HepG2 (cell line): ENCODE results near the gene ANTXR1. TPM values are rescaled to one million over a fixed set of nuclear protein-coding genes. Genes with fewer than 3 reads are reported as not detected.

Experiments
- HOXA3 ChIP-seq: sonication (generic); formaldehyde crosslinking; IDR thresholded peaks from 2 replicates; pipeline ENCODE4 v1.5.0; 2020; ENCODE audit warnings: missing genetic modification reagents
- HOXA5 ChIP-seq: sonication (generic); formaldehyde crosslinking; IDR thresholded peaks from 2 replicates; pipeline ENCODE4 v1.4.0; 2020; ENCODE audit warnings: missing genetic modification reagents
- KDM5A ChIP-seq: fragments of 200-600 bp; sonication (generic); IDR thresholded peaks from 2 replicates; pipeline ENCODE4 v1.7.0; 2018; ENCODE audit warnings: antibody characterized with exemption, mild to moderate bottlenecking, low read length, borderline replicate concordance
- MTF2 ChIP-seq: sonication (generic); formaldehyde crosslinking; IDR thresholded peaks from 2 replicates; pipeline ENCODE4 v1.5.0; 2020; ENCODE audit warnings: missing genetic modification reagents, borderline replicate concordance
- NFIC ChIP-seq: IDR thresholded peaks from 2 replicates; pipeline ENCODE4 v1.6.1; 2012; ENCODE audit warnings: mild to moderate bottlenecking, low read length, inconsistent platforms
- NR1H2 ChIP-seq: sonication (generic); formaldehyde crosslinking; IDR thresholded peaks from 2 replicates; pipeline ENCODE4 v1.8.1; 2022; ENCODE audit warnings: low read depth, missing genetic modification reagents, borderline replicate concordance
- RXRA ChIP-seq: sonication (generic); formaldehyde crosslinking; IDR thresholded peaks from 2 replicates; pipeline ENCODE4 v1.5.1; 2020; ENCODE audit warnings: missing genetic modification reagents
- STAG1 ChIP-seq: sonication (generic); formaldehyde crosslinking; IDR thresholded peaks from 2 replicates; pipeline ENCODE4 v1.4.0; 2020; ENCODE audit warnings: missing genetic modification reagents
- ZBTB7B ChIP-seq: sonication (generic); formaldehyde crosslinking; IDR thresholded peaks from 2 replicates; pipeline ENCODE4 v1.4.0; 2020; ENCODE audit warnings: missing genetic modification reagents
- ZNF205 ChIP-seq: IDR thresholded peaks from 2 replicates; pipeline ENCODE4 v1.6.1; 2018; ENCODE audit warnings: missing biosample characterization, missing genetic modification reagents
- ZNF232 ChIP-seq: sonication (generic); formaldehyde crosslinking; IDR thresholded peaks from 2 replicates; pipeline ENCODE4 v1.4.0; 2020; ENCODE audit warnings: missing genetic modification reagents, borderline replicate concordance
- ZNF263 ChIP-seq: sonication (generic); formaldehyde crosslinking; IDR thresholded peaks from 2 replicates; pipeline ENCODE4 v1.4.0; 2020; ENCODE audit warnings: missing genetic modification reagents
- ZNF274 ChIP-seq: sonication (generic); formaldehyde crosslinking; IDR thresholded peaks from 2 replicates; pipeline ENCODE4 v1.5.1; 2020; ENCODE audit warnings: mild to moderate bottlenecking, missing genetic modification reagents
- ZNF296 ChIP-seq: sonication (generic); formaldehyde crosslinking; conservative IDR thresholded peaks from 2 replicates; pipeline ENCODE4 v1.5.0; 2020; ENCODE audit warnings: mild to moderate bottlenecking, missing genetic modification reagents
- ZNF501 ChIP-seq: sonication (generic); formaldehyde crosslinking; IDR thresholded peaks from 2 replicates; pipeline ENCODE4 v1.5.1; 2020; ENCODE audit warnings: mild to moderate bottlenecking, moderate library complexity, missing genetic modification reagents
- ZSCAN9 ChIP-seq: IDR thresholded peaks from 2 replicates; pipeline ENCODE4 v1.6.1; 2016; ENCODE audit warnings: borderline replicate concordance
- polyA plus RNA-seq, 8 experiments: library from polyadenylated mRNA; depleted of rRNA in 3 of 8; stranded (reverse) in 7 of 8; unstranded in 1 of 8; fragments of >200 nt; fragmentation: Illumina TruSeq in 4 of 8; extraction: Trizol in 4 of 8; gene quantifications; 2 replicates each; pipeline versions ENCODE4 v1.2.1 to v1.2.3, GENCODE V29; 2011 to 2016; ENCODE audit warnings: low read depth in 4 of 8, missing spikeins in 1 of 8, mixed read lengths in 1 of 8; ENCODE audit not compliant: insufficient read depth in 1 of 8
- total RNA-seq, 5 experiments: library from RNA; depleted of rRNA; stranded (reverse); fragments of >200 nt; fragmentation: Illumina TruSeq; extraction: Trizol; gene quantifications; 2 replicates each; pipeline ENCODE4 v1.2.3, GENCODE V29; 2016; ENCODE audit warnings: low read depth in 1 of 5
- TF ChIP-seq, protein P1 (sequence below), 2 experiments: sonication (generic) in 1 of 2; formaldehyde crosslinking in 1 of 2; IDR thresholded peaks; 2 replicates each; pipeline versions ENCODE4 v1.4.0 to v1.6.1; 2018 to 2020; ENCODE audit warnings: missing genetic modification reagents in 2 of 2, borderline replicate concordance in 1 of 2, low read depth in 1 of 2, mild to moderate bottlenecking in 1 of 2, missing biosample characterization in 1 of 2
- TF ChIP-seq, protein P2 (sequence below): sonication (generic); formaldehyde crosslinking; IDR thresholded peaks from 2 replicates; pipeline ENCODE4 v1.5.1; 2020; ENCODE audit warnings: mild to moderate bottlenecking, moderate library complexity, missing genetic modification reagents
- TF ChIP-seq, protein P3 (sequence below): sonication (generic); formaldehyde crosslinking; IDR thresholded peaks from 2 replicates; pipeline ENCODE4 v1.4.0; 2020; ENCODE audit warnings: missing genetic modification reagents, borderline replicate concordance
- TF ChIP-seq, protein P4 (sequence below): sonication (generic); formaldehyde crosslinking; IDR thresholded peaks from 2 replicates; pipeline ENCODE4 v1.4.0; 2020; ENCODE audit warnings: low read depth, missing genetic modification reagents

The ANTXR1 gene
- total and polyA plus RNA-seq, 2 of the 13 experiments (the other 11 are each of a cell fraction or from before 2014, with no cell fraction given) = 4.5 to 12.7 TPM

DNA sequence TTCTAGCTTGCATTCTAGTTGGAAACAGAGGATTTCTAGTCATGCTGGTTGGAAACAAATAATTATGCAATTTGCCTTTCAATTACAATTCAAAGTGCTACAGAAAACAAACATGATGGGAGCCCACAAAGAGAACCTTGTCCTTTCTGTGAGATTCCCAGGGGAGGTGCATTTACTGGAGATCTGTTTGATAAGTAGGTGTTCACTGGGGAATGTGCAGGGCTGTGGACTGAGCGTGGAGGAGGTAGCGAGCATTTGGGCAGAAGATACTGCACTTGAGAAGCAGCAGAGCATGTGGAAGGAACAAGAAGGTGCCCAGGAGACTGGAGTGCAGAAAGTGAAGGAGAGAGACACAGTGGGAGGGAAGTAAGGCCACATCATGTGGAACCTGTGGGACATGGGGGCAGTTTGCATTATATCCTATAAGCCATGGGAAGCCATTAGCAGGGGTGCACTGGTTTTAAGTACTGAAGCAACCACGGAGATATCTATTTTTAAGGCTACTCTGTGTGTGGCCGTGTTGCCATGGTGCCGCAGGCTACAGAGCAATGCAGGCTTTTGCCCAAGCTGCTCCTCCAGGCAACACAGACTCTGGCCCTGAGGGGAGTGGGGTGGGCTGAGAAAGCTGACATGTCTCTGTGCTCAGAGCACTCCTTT is 154.0 kb downstream of the ANTXR1 start (continued):
- TF ChIP-seq ZNF296 (CRISPR knock-in tag) = no peak
- TF ChIP-seq ZNF232 (CRISPR knock-in tag) = no peak
- TF ChIP-seq ZNF501 = peak; percentile 71; the same call in 1 of the 2 replicates
- TF ChIP-seq, protein P1, sequence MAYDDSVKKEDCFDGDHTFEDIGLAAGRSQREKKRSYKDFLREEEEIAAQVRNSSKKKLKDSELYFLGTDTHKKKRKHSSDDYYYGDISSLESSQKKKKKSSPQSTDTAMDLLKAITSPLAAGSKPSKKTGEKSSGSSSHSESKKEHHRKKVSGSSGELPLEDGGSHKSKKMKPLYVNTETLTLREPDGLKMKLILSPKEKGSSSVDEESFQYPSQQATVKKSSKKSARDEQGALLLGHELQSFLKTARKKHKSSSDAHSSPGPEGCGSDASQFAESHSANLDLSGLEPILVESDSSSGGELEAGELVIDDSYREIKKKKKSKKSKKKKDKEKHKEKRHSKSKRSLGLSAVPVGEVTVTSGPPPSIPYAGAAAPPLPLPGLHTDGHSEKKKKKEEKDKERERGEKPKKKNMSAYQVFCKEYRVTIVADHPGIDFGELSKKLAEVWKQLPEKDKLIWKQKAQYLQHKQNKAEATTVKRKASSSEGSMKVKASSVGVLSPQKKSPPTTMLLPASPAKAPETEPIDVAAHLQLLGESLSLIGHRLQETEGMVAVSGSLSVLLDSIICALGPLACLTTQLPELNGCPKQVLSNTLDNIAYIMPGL (CRISPR knock-in tag; IDR thresholded peaks at IDR 0.05; ENCODE audit: borderline replicate concordance in 1 of 2, low read depth in 1 of 2) = 0 out of 4 replicates have a peak, but pooled peaks of 1 of the 2 experiments have one; percentile 26
- peak; percentile 77 for TF ChIP-seq HOXA5 (CRISPR knock-in tag)
- TF ChIP-seq STAG1 = peak; percentile 32; the same call in 1 of the 2 replicates
- TF ChIP-seq ZSCAN9 (CRISPR knock-in tag) = peak; percentile 69; the same call in 1 of the 2 replicates
- TF ChIP-seq ZNF274 (CRISPR knock-in tag) = 0 out of 2 replicates have a peak, but pooled peaks have one; percentile 26
- peak; percentile 61; the same call in 1 of the 2 replicates for TF ChIP-seq HOXA3
- TF ChIP-seq MTF2 (CRISPR knock-in tag) = 0 out of 2 replicates have a peak, but pooled peaks have one; percentile 34
- TF ChIP-seq ZNF205 = peak; percentile 13; the same call in 1 of the 2 replicates
- TF ChIP-seq NR1H2 (CRISPR knock-in tag) = no peak
- TF ChIP-seq ZNF263 (CRISPR knock-in tag) = 0 out of 2 replicates have a peak, but pooled peaks have one; percentile 32
- no peak for TF ChIP-seq KDM5A
- TF ChIP-seq, protein P2, sequence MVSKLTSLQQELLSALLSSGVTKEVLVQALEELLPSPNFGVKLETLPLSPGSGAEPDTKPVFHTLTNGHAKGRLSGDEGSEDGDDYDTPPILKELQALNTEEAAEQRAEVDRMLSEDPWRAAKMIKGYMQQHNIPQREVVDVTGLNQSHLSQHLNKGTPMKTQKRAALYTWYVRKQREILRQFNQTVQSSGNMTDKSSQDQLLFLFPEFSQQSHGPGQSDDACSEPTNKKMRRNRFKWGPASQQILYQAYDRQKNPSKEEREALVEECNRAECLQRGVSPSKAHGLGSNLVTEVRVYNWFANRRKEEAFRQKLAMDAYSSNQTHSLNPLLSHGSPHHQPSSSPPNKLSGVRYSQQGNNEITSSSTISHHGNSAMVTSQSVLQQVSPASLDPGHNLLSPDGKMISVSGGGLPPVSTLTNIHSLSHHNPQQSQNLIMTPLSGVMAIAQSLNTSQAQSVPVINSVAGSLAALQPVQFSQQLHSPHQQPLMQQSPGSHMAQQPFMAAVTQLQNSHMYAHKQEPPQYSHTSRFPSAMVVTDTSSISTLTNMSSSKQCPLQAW (CRISPR knock-in tag) = 0 out of 2 replicates have a peak, but pooled peaks have one; percentile 44
- TF ChIP-seq RXRA (CRISPR knock-in tag) = peak; percentile 24; the same call in 1 of the 2 replicates
- peak; percentile 80; the same call in 1 of the 2 replicates for TF ChIP-seq ZBTB7B (CRISPR knock-in tag)
- TF ChIP-seq, protein P3, sequence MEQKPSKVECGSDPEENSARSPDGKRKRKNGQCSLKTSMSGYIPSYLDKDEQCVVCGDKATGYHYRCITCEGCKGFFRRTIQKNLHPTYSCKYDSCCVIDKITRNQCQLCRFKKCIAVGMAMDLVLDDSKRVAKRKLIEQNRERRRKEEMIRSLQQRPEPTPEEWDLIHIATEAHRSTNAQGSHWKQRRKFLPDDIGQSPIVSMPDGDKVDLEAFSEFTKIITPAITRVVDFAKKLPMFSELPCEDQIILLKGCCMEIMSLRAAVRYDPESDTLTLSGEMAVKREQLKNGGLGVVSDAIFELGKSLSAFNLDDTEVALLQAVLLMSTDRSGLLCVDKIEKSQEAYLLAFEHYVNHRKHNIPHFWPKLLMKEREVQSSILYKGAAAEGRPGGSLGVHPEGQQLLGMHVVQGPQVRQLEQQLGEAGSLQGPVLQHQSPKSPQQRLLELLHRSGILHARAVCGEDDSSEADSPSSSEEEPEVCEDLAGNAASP = peak; percentile 52; the same call in 1 of the 2 replicates
- 0 out of 2 replicates have a peak, but pooled peaks have one; percentile 75 for TF ChIP-seq NFIC
- TF ChIP-seq, protein P4, sequence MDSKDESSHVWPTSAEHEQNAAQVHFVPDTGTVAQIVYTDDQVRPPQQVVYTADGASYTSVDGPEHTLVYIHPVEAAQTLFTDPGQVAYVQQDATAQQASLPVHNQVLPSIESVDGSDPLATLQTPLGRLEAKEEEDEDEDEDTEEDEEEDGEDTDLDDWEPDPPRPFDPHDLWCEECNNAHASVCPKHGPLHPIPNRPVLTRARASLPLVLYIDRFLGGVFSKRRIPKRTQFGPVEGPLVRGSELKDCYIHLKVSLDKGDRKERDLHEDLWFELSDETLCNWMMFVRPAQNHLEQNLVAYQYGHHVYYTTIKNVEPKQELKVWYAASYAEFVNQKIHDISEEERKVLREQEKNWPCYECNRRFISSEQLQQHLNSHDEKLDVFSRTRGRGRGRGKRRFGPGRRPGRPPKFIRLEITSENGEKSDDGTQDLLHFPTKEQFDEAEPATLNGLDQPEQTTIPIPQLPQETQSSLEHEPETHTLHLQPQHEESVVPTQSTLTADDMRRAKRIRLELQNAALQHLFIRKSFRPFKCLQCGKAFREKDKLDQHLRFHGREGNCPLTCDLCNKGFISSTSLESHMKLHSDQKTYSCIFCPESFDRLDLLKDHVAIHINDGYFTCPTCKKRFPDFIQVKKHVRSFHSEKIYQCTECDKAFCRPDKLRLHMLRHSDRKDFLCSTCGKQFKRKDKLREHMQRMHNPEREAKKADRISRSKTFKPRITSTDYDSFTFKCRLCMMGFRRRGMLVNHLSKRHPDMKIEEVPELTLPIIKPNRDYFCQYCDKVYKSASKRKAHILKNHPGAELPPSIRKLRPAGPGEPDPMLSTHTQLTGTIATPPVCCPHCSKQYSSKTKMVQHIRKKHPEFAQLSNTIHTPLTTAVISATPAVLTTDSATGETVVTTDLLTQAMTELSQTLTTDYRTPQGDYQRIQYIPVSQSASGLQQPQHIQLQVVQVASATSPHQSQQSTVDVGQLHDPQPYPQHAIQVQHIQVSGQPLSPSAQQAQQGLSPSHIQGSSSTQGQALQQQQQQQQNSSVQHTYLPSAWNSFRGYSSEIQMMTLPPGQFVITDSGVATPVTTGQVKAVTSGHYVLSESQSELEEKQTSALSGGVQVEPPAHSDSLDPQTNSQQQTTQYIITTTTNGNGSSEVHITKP (CRISPR knock-in tag) = 0 out of 2 replicates have a peak, but pooled peaks have one; percentile 51
